H1 (cell line): ENCODE measurements around the gene RBM43. TPM values are rescaled to one million over a fixed set of nuclear protein-coding genes. Genes with fewer than 3 reads are reported as not detected.

Experiments used
- ATF2 ChIP-seq: IDR thresholded peaks from 2 replicates; pipeline ENCODE4 v1.6.1; 2012; ENCODE audit warnings: low read length, inconsistent platforms
- BRCA1 ChIP-seq: IDR thresholded peaks from 2 replicates; pipeline ENCODE4 v1.6.1; 2012; ENCODE audit warnings: low read depth, low read length, improper control_type of control experiment
- CEBPB ChIP-seq: IDR thresholded peaks from 2 replicates; pipeline ENCODE4 v1.6.1; 2012; ENCODE audit warnings: low read depth, low read length
- CHD7 ChIP-seq: fragments of 300-600 bp; sonication (generic); IDR thresholded peaks from 2 replicates; pipeline ENCODE4 v1.7.1; 2012; ENCODE audit warnings: low read length, moderate library complexity, mild to moderate bottlenecking, inconsistent platforms; ENCODE audit not compliant: insufficient replicate concordance
- EGR1 ChIP-seq: IDR thresholded peaks from 2 replicates; pipeline ENCODE4 v1.6.1; 2011; ENCODE audit warnings: low read depth, low read length, borderline replicate concordance
- EP300 ChIP-seq, 2 experiments: IDR thresholded peaks; 1 replicate in 1 of 2; 2 replicates in 1 of 2; pipeline ENCODE4 v1.6.1; 2011 to 2012; ENCODE audit warnings: low read depth in 2 of 2, low read length in 2 of 2, mild to moderate bottlenecking in 2 of 2, borderline replicate concordance in 1 of 2, inconsistent platforms in 1 of 2, moderate library complexity in 1 of 2
- GABPA ChIP-seq: IDR thresholded peaks from 2 replicates; pipeline ENCODE4 v1.6.1; 2011; ENCODE audit warnings: mild to moderate bottlenecking, low read length, moderate library complexity, borderline replicate concordance; ENCODE audit not compliant: insufficient read depth
- KDM5A ChIP-seq: fragments of 200-600 bp; IDR thresholded peaks from 2 replicates; pipeline ENCODE4 v1.7.1; 2012; ENCODE audit warnings: mild to moderate bottlenecking, low read length, inconsistent platforms, mixed read lengths
- PHF8 ChIP-seq: fragments of 200-600 bp; sonication (generic); conservative IDR thresholded peaks from 2 replicates; pipeline ENCODE4 v1.7.1; 2012; ENCODE audit warnings: low read depth, mild to moderate bottlenecking, inconsistent platforms, low read length, moderate library complexity
- polyA plus RNA-seq, 7 experiments: library from polyadenylated mRNA; depleted of rRNA in 3 of 7; stranded (reverse) in 5 of 7; unstranded in 2 of 7; fragments of >200 nt in 5 of 7; fragments of 200-250 nt in 2 of 7; gene quantifications; 1 replicate in 5 of 7; 2 replicates in 1 of 7; 4 replicates in 1 of 7; pipeline versions ENCODE4 v1.2.1 to v1.2.3, GENCODE V29; 2011 to 2013; ENCODE audit warnings: missing spikeins in 2 of 7, mixed read lengths in 2 of 7
- total RNA-seq: library from RNA; stranded (reverse); fragmentation: NEBNext Ultra II Directional; extraction: Animal tissue kit (Norgen Biotek cat#: 25700); gene quantifications from 2 replicates; pipeline ENCODE4 v1.2.1, GENCODE V29; 2021

RBM43 gene
- total and polyA plus RNA-seq, 2 of the 8 experiments (the other 6 are each of a cell fraction or from before 2014, with no cell fraction given): 1.7 to 2.0 TPM

- TF ChIP-seq CHD7 (no peak), EGR1 (no peak), CEBPB (no peak), BRCA1 (no peak), EP300 (IDR thresholded peaks at IDR 0.05; ENCODE audit: borderline replicate concordance in 1 of 2, low read depth in 2 of 2, low read length in 2 of 2) (no peak), GABPA (no peak), PHF8 (no peak), ATF2 (no peak), KDM5A (no peak)
These were observed 32.7 kb downstream of the RBM43 start (continued) for GRCh38 chr2:151228847-151229512.
